ENCODE data around the gene CALCOCO1.
"Not testable (repeated sequence)": the region's sequence is repeated elsewhere in the genome, so short reads cannot be mapped to it uniquely, and the experiment has no call there.

GRCh38 chr12:53718567-53718966, 8.7 kb downstream of the CALCOCO1 start:
- not testable (repeated sequence) for TF ChIP-seq POLR2AphosphoS5 (IDR thresholded peaks at IDR 0.05; ENCODE audit: low read depth); CTCF (IDR thresholded peaks at IDR 0.05; ENCODE audit: insufficient read depth, low read length)
